ENCODE results near the gene XIRP1.
A peak's percentile ranks its signal among the peaks of the same experiment; 100 is the strongest.

XIRP1 gene

GRCh38 chr3:39234651-39235050 is 42.3 kb upstream of the XIRP1 start:
- H3K27ac ChIP-seq (ENCODE audit: low read depth, low read length) = no peak overlapping the region
- H3F3A ChIP-seq (ENCODE audit: control insufficient read depth, insufficient read depth) = peaks cover 2% of the 10 kb centered on the region; the same call in 1 of the 2 replicates
- TF ChIP-seq, protein P1, sequence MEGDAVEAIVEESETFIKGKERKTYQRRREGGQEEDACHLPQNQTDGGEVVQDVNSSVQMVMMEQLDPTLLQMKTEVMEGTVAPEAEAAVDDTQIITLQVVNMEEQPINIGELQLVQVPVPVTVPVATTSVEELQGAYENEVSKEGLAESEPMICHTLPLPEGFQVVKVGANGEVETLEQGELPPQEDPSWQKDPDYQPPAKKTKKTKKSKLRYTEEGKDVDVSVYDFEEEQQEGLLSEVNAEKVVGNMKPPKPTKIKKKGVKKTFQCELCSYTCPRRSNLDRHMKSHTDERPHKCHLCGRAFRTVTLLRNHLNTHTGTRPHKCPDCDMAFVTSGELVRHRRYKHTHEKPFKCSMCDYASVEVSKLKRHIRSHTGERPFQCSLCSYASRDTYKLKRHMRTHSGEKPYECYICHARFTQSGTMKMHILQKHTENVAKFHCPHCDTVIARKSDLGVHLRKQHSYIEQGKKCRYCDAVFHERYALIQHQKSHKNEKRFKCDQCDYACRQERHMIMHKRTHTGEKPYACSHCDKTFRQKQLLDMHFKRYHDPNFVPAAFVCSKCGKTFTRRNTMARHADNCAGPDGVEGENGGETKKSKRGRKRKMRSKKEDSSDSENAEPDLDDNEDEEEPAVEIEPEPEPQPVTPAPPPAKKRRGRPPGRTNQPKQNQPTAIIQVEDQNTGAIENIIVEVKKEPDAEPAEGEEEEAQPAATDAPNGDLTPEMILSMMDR (IDR thresholded peaks at IDR 0.05; ENCODE audit: low read depth, low read length, poor library complexity, severe bottlenecking) = no peak
- TF ChIP-seq EZH2phosphoT487 (IDR thresholded peaks at IDR 0.05; ENCODE audit: borderline replicate concordance, low read length) = no peak
- no peaks in the 10 kb centered on the region for H3K9me3 ChIP-seq (ENCODE audit: control insufficient read depth, insufficient read depth, low read length)
- H3K4me3 ChIP-seq (ENCODE audit: low read length) = no peak overlapping the region
- no peak overlapping the region for H3K4me2 ChIP-seq (ENCODE audit: low read length)
- no peaks in the 10 kb centered on the region for H3K79me2 ChIP-seq (ENCODE audit: control insufficient read depth, low read length)
- H3K27me3 ChIP-seq (ENCODE audit: control insufficient read depth, low read length) = no peaks in the 10 kb centered on the region; the same call in 1 of the 2 replicates
- no peaks in the 10 kb centered on the region for H3K9me2 ChIP-seq (replicated peaks; ENCODE audit: control insufficient read depth, low read length)
- peaks cover 18% of the 10 kb centered on the region for H3K4me1 ChIP-seq (ENCODE audit: control insufficient read depth, low read length)
- H4K20me1 ChIP-seq (ENCODE audit: control insufficient read depth, insufficient read depth, low read depth, low read length) = no peaks in the 10 kb centered on the region
- H3K36me3 ChIP-seq (ENCODE audit: control insufficient read depth, low read length) = no peaks in the 10 kb centered on the region

GRCh38 chr3:39232859-39233258 is 40.5 kb upstream of the XIRP1 start:
- Histone ChIP-seq H3K27ac (ENCODE audit: low read depth, low read length) (no peak overlapping the region), H3K4me1 (ENCODE audit: control insufficient read depth, low read length) (peaks cover 18% of the 10 kb centered on the region), H3K36me3 (ENCODE audit: control insufficient read depth, low read length) (no peaks in the 10 kb centered on the region), H3K9me3 (ENCODE audit: control insufficient read depth, insufficient read depth, low read length) (no peaks in the 10 kb centered on the region), H3K4me3 (ENCODE audit: low read length) (peak overlapping the region; percentile 18), H4K20me1 (ENCODE audit: control insufficient read depth, insufficient read depth, low read depth, low read length) (no peaks in the 10 kb centered on the region), H3K4me2 (ENCODE audit: low read length) (peak overlapping the region; percentile 36), H3K27me3 (ENCODE audit: control insufficient read depth, low read length) (no peaks in the 10 kb centered on the region; the same call in 1 of the 2 replicates), H3K79me2 (ENCODE audit: control insufficient read depth, low read length) (no peaks in the 10 kb centered on the region), H3K9me2 (replicated peaks; ENCODE audit: control insufficient read depth, low read length) (no peaks in the 10 kb centered on the region), H3F3A (ENCODE audit: control insufficient read depth, insufficient read depth) (peaks cover 2% of the 10 kb centered on the region; the same call in 1 of the 2 replicates)
- TF ChIP-seq, protein P1 (IDR thresholded peaks at IDR 0.05; ENCODE audit: low read depth, low read length, poor library complexity, severe bottlenecking) = no peak
- no peak for TF ChIP-seq EZH2phosphoT487 (IDR thresholded peaks at IDR 0.05; ENCODE audit: borderline replicate concordance, low read length)

DNA sequence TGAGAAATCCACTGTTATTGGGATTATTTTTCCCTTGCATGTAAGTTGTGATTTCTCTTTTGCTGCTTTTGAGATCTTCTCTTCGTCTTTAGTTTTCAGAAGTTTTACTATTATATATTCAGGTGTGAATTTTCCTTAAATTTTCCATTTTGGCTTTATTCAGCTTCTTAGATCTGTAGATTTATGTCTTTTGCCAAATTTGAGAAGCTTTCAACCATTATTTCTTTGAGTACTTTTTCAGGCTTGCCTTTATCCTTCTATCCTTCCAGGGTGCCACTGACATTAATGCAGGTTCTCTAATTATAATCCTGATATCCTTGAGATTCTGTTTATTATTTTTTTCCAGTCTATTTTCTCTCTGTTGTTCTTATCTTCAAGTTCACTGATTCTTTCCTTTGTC is 38.1 kb upstream of the XIRP1 start:
- Histone ChIP-seq H3K9me3 (ENCODE audit: control insufficient read depth, insufficient read depth, low read length) (no peaks in the 10 kb centered on the region), H3K4me3 (ENCODE audit: low read length) (no peak overlapping the region), H3K9me2 (replicated peaks; ENCODE audit: control insufficient read depth, low read length) (no peaks in the 10 kb centered on the region), H3K79me2 (ENCODE audit: control insufficient read depth, low read length) (no peaks in the 10 kb centered on the region), H3F3A (ENCODE audit: control insufficient read depth, insufficient read depth) (peaks cover 5% of the 10 kb centered on the region; the same call in 1 of the 2 replicates), H3K4me2 (ENCODE audit: low read length) (no peak overlapping the region), H3K4me1 (ENCODE audit: control insufficient read depth, low read length) (peaks cover 29% of the 10 kb centered on the region), H3K27ac (ENCODE audit: low read depth, low read length) (no peak overlapping the region), H3K27me3 (ENCODE audit: control insufficient read depth, low read length) (no peaks in the 10 kb centered on the region), H4K20me1 (ENCODE audit: control insufficient read depth, insufficient read depth, low read depth, low read length) (no peaks in the 10 kb centered on the region), H3K36me3 (ENCODE audit: control insufficient read depth, low read length) (no peaks in the 10 kb centered on the region)
- TF ChIP-seq, protein P1 (IDR thresholded peaks at IDR 0.05; ENCODE audit: low read depth, low read length, poor library complexity, severe bottlenecking) = no peak
- TF ChIP-seq EZH2phosphoT487 (IDR thresholded peaks at IDR 0.05; ENCODE audit: borderline replicate concordance, low read length) = no peak

Data from DOHH2 (cell line).